SK-N-SH (cell line): Measurements from ENCODE around the gene FCMR. TPM values are rescaled to one million over a fixed set of nuclear protein-coding genes. Genes with fewer than 3 reads are reported as not detected.
"Not testable (repeated sequence)": the region's sequence is repeated elsewhere in the genome, so short reads cannot be mapped to it uniquely, and the experiment has no call there.

ENCODE experiments used
- CTCF ChIA-PET: fragments of 300-600, 350-600 bp; formaldehyde crosslinking; extraction: SDS; loops from one replicate; lab custom pipeline; 2021; lab: Yijun Ruan, JAX
- POLR2A ChIA-PET: fragments of 350-600 bp; sonication (Branson Sonifier 250); formaldehyde crosslinking; extraction: SDS; loops from one replicate; lab custom pipeline; 2020; ENCODE audit warnings: antibody characterized with exemption, inconsistent platforms; lab: Yijun Ruan, JAX
- DNase-seq: peaks from one replicate; pipeline ENCODE4 v3.0.0; 2012
- H2AFZ ChIP-seq: fragments of 200-600 bp; sonication (generic); 2 replicates; pipeline ENCODE4 v1.8.1; 2016; ENCODE audit warnings: antibody characterized with exemption, mild to moderate bottlenecking, low read depth
- H3F3A ChIP-seq: fragments of 200-600 bp; sonication (generic); replicated peaks from 2 replicates; pipeline ENCODE3; 2016; ENCODE audit warnings: antibody characterized with exemption, mild to moderate bottlenecking; ENCODE audit not compliant: insufficient read depth
- H3K27ac ChIP-seq, 2 experiments: fragments of 200-500 bp in 1 of 2; fragments of 200-600 bp in 1 of 2; sonication (Bioruptor generic) in 1 of 2; sonication (generic), shearing (Covaris generic) in 1 of 2; 2 replicates each; pipeline versions ENCODE4 v1.5.1 to v1.6.1; 2014 to 2016; ENCODE audit warnings: low read depth in 2 of 2, inconsistent platforms in 1 of 2, low read length in 1 of 2, mild to moderate bottlenecking in 1 of 2, mixed read lengths in 1 of 2
- H3K27me3 ChIP-seq: fragments of 200-600 bp; sonication (generic), shearing (Covaris generic); 2 replicates; pipeline ENCODE4 v1.6.1; 2016; ENCODE audit warnings: mixed run types; ENCODE audit not compliant: insufficient read depth
- H3K36me3 ChIP-seq, 2 experiments: fragments of 200-500 bp in 1 of 2; fragments of 200-600 bp in 1 of 2; sonication (Bioruptor generic) in 1 of 2; sonication (generic) in 1 of 2; replicated peaks in 1 of 2; 2 replicates each; pipeline versions ENCODE3 to v1.5.1; 2014 to 2016; ENCODE audit warnings: low read length in 1 of 2, mild to moderate bottlenecking in 1 of 2; ENCODE audit not compliant: insufficient read depth in 2 of 2, control insufficient read depth in 1 of 2
- H3K4me1 ChIP-seq, 2 experiments: fragments of 200-500 bp in 1 of 2; fragments of 200-600 bp in 1 of 2; sonication (Bioruptor generic) in 1 of 2; sonication (generic), shearing (Covaris generic) in 1 of 2; 2 replicates each; pipeline versions ENCODE4 v1.5.1 to v1.6.1; 2014 to 2016; ENCODE audit warnings: low read depth in 1 of 2, low read length in 1 of 2, mixed run types in 1 of 2; ENCODE audit not compliant: insufficient read depth in 2 of 2, control insufficient read depth in 1 of 2
- H3K4me2 ChIP-seq: fragments of 200-600 bp; sonication (generic), shearing (Covaris generic); 2 replicates; pipeline ENCODE4 v1.6.1; 2017; ENCODE audit warnings: mixed run types
- H3K4me3 ChIP-seq, 2 experiments: fragments of 200-500 bp in 1 of 2; fragments of 200-600 bp in 1 of 2; sonication (Bioruptor generic) in 1 of 2; sonication (generic), shearing (Covaris generic) in 1 of 2; 2 replicates each; pipeline versions ENCODE4 v1.5.1 to v1.8.1; 2014 to 2016; ENCODE audit warnings: low read depth in 2 of 2, inconsistent platforms in 1 of 2, low read length in 1 of 2, mild to moderate bottlenecking in 1 of 2, mixed read lengths in 1 of 2, moderate library complexity in 1 of 2
- H3K79me2 ChIP-seq: fragments of 200-600 bp; sonication (generic); 2 replicates; pipeline ENCODE4 v1.8.1; 2017; ENCODE audit warnings: mild to moderate bottlenecking; ENCODE audit not compliant: insufficient read depth
- H3K9ac ChIP-seq: fragments of 200-600 bp; sonication (generic); 2 replicates; pipeline ENCODE4 v1.6.1; 2017; ENCODE audit warnings: mixed run types
- H3K9me2 ChIP-seq: fragments of 200-600 bp; sonication (generic); 2 replicates; pipeline ENCODE4 v1.6.1; 2017; ENCODE audit warnings: mixed run types
- H3K9me3 ChIP-seq: fragments of 200-600 bp; sonication (generic); 2 replicates; pipeline ENCODE4 v1.6.1; 2017; ENCODE audit warnings: mixed run types, mild to moderate bottlenecking, moderate library complexity
- H4K20me1 ChIP-seq: fragments of 200-600 bp; sonication (generic); 2 replicates; pipeline ENCODE4 v1.6.1; 2017; ENCODE audit warnings: mild to moderate bottlenecking, mixed run types; ENCODE audit not compliant: insufficient read depth
- ELF1 ChIP-seq: IDR thresholded peaks from 2 replicates; pipeline ENCODE4 v1.4.0; 2012
- EP300 ChIP-seq, 2 experiments: IDR thresholded peaks; 2 replicates each; pipeline versions ENCODE4 v1.4.0 to v1.6.1; 2012; ENCODE audit warnings: borderline replicate concordance in 1 of 2, low read depth in 1 of 2, low read length in 1 of 2
- MEF2A ChIP-seq: IDR thresholded peaks from 2 replicates; pipeline ENCODE4 v1.4.0; 2012; ENCODE audit warnings: low read depth, borderline replicate concordance
- PBX3 ChIP-seq: IDR thresholded peaks from 2 replicates; pipeline ENCODE4; 2012
- USF1 ChIP-seq: IDR thresholded peaks from 2 replicates; pipeline ENCODE4 v1.4.0; 2012; ENCODE audit warnings: low read depth, borderline replicate concordance
- WGBS: methylation state at CpG from one replicate; pipeline ENCODE4 v1.1.6; 2017; ENCODE audit warnings: low lambda C conversion rate; 5-methylcytosine and 5-hydroxymethylcytosine counted together
- polyA plus RNA-seq, 3 experiments: library from polyadenylated mRNA; depleted of rRNA; stranded (reverse); fragments of >200 nt; gene quantifications; 2 replicates each; pipeline ENCODE4 v1.2.3, GENCODE V29; 2012

FCMR gene
- polyA plus RNA-seq, 1 of the 3 experiments (the other 2 are of a cell fraction): 0.15 TPM

- Histone ChIP-seq H3K9me3 (no peaks in the 10 kb centered on the region), H3K4me2 (no peak overlapping the region), H3K4me1 (no peaks in the 10 kb centered on the region), H3K79me2 (no peaks in the 10 kb centered on the region), H3K9me2 (no peaks in the 10 kb centered on the region), H3K9ac (no peak overlapping the region), H3K36me3 (no peaks in the 10 kb centered on the region), H3F3A (no peaks in the 10 kb centered on the region), H2AFZ (no peak overlapping the region), H3K27me3 (no peaks in the 10 kb centered on the region), H3K4me3 (no peak overlapping the region), H4K20me1 (no peaks in the 10 kb centered on the region), H3K27ac (no peak overlapping the region)
- WGBS: 77% methylated on average over 8 of the region's 11 CpGs
- CTCF ChIA-PET: interaction anchor here (1.1 to 1.3 kb wide), 4 partner anchors 13 to 318 kb away, joined by 3 to 5 read pairs (median 3); no protein-coding TSS in a partner anchor
- POLR2A ChIA-PET: no interaction called here
- TF ChIP-seq EP300 (IDR thresholded peaks at IDR 0.05; ENCODE audit: borderline replicate concordance in 1 of 2, low read depth in 1 of 2, low read length in 1 of 2): no peak
- TF ChIP-seq PBX3: no peak
- no peak for TF ChIP-seq ELF1
- no peak for TF ChIP-seq USF1
- TF ChIP-seq MEF2A: no peak
- DNase-seq: no peak
Observed at GRCh38 chr1:206925106-206925736, 3.5 kb upstream of the FCMR start.

GRCh38 chr1:206924592-206925105 is 2.9 kb upstream of the FCMR start:
- CTCF ChIA-PET: interaction anchor here (1.1 to 1.3 kb wide), 4 partner anchors 12 to 317 kb away, joined by 3 to 5 read pairs (median 3); no protein-coding TSS in a partner anchor
- H3K27ac ChIP-seq: no peak overlapping the region
- H3K4me2 ChIP-seq: no peak overlapping the region
- TF ChIP-seq EP300 (IDR thresholded peaks at IDR 0.05; ENCODE audit: borderline replicate concordance in 1 of 2, low read depth in 1 of 2, low read length in 1 of 2): no peak
- no peaks in the 10 kb centered on the region for H3K36me3 ChIP-seq
- no peaks in the 10 kb centered on the region for H3F3A ChIP-seq
- no peak for DNase-seq
- no peaks in the 10 kb centered on the region for H3K27me3 ChIP-seq
- POLR2A ChIA-PET: no interaction called here
- WGBS: 87% methylated on average over 8 of the region's 8 CpGs
- no peaks in the 10 kb centered on the region for H3K4me1 ChIP-seq
- H3K9me3 ChIP-seq: no peaks in the 10 kb centered on the region
- H3K9ac ChIP-seq: no peak overlapping the region
- no peaks in the 10 kb centered on the region for H3K79me2 ChIP-seq
- H3K9me2 ChIP-seq: no peaks in the 10 kb centered on the region
- no peak overlapping the region for H3K4me3 ChIP-seq
- H2AFZ ChIP-seq: no peak overlapping the region
- H4K20me1 ChIP-seq: no peaks in the 10 kb centered on the region

- H3K79me2 ChIP-seq, H2AFZ ChIP-seq, H3K9me3 ChIP-seq, H3F3A ChIP-seq, H3K4me3 ChIP-seq, POLR2A ChIA-PET, H3K9ac ChIP-seq, H3K36me3 ChIP-seq, H3K27me3 ChIP-seq, H3K9me2 ChIP-seq, H3K4me2 ChIP-seq, H3K4me1 ChIP-seq, H4K20me1 ChIP-seq, H3K27ac ChIP-seq, DNase-seq: not testable (repeated sequence)
- WGBS: 72% methylated on average over 4 of the region's 4 CpGs
- CTCF ChIA-PET: interaction anchor here (1.1 to 3.4 kb wide), 4 partner anchors 11 to 316 kb away, joined by 3 to 27 read pairs (median 4); no protein-coding TSS in a partner anchor
Observed at GRCh38 chr1:206923961-206924557, 2.3 kb upstream of the FCMR start.
